ENCODE measurements around the gene SSBP2.

DNA sequence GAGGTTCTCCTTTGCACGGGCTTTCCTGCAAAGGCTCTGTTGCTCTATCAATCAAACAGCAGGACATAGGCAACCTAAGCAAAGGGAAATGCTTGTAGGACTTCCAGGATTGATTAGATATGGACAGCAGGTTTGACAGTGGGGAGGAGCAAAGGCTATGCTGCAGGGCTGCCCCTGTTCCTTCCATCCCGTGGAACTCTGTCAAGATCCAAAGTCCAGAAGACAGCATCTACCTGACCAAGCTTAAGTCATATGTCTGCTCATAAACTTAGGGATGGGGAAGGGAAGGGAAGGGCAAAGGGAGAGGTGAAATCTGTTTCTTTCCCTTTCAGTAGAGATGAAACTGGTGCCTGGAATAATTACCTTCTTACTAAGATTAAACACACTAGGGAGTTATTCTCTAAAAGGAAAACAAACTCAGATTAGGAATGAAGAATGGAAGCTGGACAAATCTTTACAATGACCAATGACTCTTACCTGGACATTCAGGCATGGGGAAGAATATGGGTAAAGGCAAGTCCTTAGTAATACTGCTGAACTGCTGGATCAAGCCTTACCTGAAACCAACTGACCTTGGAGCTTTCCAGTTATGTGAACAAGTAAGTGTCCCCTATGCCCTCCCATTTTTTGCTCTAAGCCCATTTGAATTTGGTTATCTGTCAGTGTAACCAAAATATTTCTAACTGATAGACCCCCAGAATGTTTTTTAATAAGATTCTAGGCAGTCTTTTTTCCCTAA lies 348.5 kb downstream of the SSBP2 start:
- TF ChIP-seq CTCF (IDR thresholded peaks at IDR 0.05; ENCODE audit: low read depth, low read length), result no peak
- no peak for TF ChIP-seq POLR2A (IDR thresholded peaks at IDR 0.05; ENCODE audit: extremely low read depth, insufficient read length)
